ENCODE results near the gene SIGLEC6. TPM values are rescaled to one million over a fixed set of nuclear protein-coding genes. Genes with fewer than 3 reads are reported as not detected.

SIGLEC6 gene
- total RNA-seq, 1 donor from 2014 or later: not detected

- peaks cover 1% of the 10 kb centered on the region for H3K36me3 ChIP-seq (ENCODE audit: control insufficient read depth, insufficient read depth, low read length)
- peak overlapping the region; percentile 93 for H3K4me3 ChIP-seq (ENCODE audit: low read depth, low read length)
- DNase-seq (ENCODE audit: low read depth): no peak
- TF ChIP-seq, protein P1, sequence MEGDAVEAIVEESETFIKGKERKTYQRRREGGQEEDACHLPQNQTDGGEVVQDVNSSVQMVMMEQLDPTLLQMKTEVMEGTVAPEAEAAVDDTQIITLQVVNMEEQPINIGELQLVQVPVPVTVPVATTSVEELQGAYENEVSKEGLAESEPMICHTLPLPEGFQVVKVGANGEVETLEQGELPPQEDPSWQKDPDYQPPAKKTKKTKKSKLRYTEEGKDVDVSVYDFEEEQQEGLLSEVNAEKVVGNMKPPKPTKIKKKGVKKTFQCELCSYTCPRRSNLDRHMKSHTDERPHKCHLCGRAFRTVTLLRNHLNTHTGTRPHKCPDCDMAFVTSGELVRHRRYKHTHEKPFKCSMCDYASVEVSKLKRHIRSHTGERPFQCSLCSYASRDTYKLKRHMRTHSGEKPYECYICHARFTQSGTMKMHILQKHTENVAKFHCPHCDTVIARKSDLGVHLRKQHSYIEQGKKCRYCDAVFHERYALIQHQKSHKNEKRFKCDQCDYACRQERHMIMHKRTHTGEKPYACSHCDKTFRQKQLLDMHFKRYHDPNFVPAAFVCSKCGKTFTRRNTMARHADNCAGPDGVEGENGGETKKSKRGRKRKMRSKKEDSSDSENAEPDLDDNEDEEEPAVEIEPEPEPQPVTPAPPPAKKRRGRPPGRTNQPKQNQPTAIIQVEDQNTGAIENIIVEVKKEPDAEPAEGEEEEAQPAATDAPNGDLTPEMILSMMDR (IDR thresholded peaks at IDR 0.05; ENCODE audit: insufficient read depth, low read length, poor library complexity, severe bottlenecking): no peak
- H3K27me3 ChIP-seq (ENCODE audit: control insufficient read depth, insufficient read depth, low read length): no peaks in the 10 kb centered on the region
Measured at GRCh38 chr19:51571599-51571998, 40.1 kb upstream of the SIGLEC6 start.

GRCh38 chr19:51570962-51571575, 39.6 kb upstream of the SIGLEC6 start, which contains the start of gene ZNF175:
TSS of gene ZNF175 (plus strand) at chr19:51571283. CDS start at chr19:51573330, 2,047 bp downstream.
- DNase-seq (ENCODE audit: low read depth): peak; percentile 80
- no peaks in the 10 kb centered on the region for H3K27me3 ChIP-seq (ENCODE audit: control insufficient read depth, insufficient read depth, low read length)
- peak within 1 kb of the TSS; percentile 93 for H3K4me3 ChIP-seq (ENCODE audit: low read depth, low read length)
- peaks cover 1% of the 10 kb centered on the region for H3K36me3 ChIP-seq (ENCODE audit: control insufficient read depth, insufficient read depth, low read length)
- TF ChIP-seq, protein P1 (IDR thresholded peaks at IDR 0.05; ENCODE audit: insufficient read depth, low read length, poor library complexity, severe bottlenecking): no peak

DNA sequence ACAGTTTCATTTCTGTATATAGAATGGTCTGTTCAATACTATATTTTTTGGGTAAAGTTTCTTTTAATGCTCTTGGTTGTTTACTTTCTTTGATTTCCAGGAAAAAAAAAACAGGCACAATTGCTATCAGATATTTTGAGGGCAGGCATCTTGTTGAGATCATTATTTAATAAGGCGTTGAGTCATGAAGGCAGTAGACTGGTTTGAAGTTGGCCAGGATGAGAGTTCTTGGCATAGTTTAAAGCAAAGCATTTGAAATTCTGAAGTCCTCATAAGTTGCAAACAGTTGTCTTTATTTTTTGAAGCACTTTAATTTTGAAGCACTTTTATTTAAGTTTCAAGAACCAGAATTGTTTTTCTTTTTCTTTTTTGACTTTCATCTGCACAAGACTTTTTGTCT, 37.0 kb upstream of the SIGLEC6 start:
- Histone ChIP-seq H3K4me3 (ENCODE audit: low read depth, low read length) (no peak overlapping the region), H3K27me3 (ENCODE audit: control insufficient read depth, insufficient read depth, low read length) (no peaks in the 10 kb centered on the region), H3K36me3 (ENCODE audit: control insufficient read depth, insufficient read depth, low read length) (peaks cover 1% of the 10 kb centered on the region)
- TF ChIP-seq, protein P1 (IDR thresholded peaks at IDR 0.05; ENCODE audit: insufficient read depth, low read length, poor library complexity, severe bottlenecking): no peak
- DNase-seq (ENCODE audit: low read depth): no peak

DNA sequence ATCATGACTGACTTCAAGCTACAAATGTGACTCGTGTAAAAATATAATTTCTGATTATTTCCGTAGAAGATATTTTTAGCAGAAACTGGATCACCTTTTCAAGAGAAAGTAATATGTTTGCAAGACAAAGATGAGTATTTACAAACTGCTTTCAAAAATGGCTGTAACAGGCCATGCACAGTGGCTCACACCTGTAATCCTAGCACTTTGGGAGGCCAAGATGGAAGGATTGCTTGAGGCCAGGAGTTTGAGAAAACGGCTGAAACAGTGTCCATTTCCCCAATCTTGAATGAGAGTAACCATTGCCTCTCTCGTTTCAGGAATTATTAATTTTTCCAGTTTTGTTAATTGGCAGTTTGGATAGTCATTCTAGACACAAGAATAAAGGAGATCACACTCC, 36.1 kb upstream of the SIGLEC6 start:
- DNase-seq (ENCODE audit: low read depth): no peak
- no peaks in the 10 kb centered on the region for H3K27me3 ChIP-seq (ENCODE audit: control insufficient read depth, insufficient read depth, low read length)
- TF ChIP-seq, protein P1 (IDR thresholded peaks at IDR 0.05; ENCODE audit: insufficient read depth, low read length, poor library complexity, severe bottlenecking): no peak

DNA sequence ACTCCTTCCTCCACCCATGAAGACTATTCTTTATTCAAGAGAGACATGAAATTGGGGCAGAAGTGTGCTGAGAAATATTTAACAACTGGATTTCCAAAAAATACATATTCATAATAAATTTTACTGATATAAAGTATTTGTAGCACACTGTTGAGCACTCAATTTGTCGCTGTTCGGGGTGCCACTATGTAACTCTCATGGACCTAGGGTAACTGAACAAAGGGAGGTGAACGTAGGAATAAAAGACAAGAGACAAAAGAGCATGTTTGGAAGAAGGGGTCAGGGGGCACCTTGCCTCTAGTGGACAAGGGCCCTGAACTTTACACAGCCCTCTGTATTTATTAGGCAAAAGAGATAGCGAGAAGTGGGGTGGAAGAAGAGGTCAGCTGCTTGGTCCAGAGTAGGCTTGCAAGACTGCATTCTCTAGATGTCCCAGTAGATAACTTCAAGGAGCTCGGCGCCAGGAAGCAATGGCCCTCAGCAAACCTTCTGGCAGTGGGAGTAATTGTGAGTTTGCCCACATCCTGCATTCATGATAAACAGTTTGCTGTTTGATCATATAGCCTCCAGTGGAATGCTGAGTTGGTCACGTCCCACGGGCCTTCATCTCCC, 35.1 kb upstream of the SIGLEC6 start:
- Histone ChIP-seq H3K36me3 (ENCODE audit: control insufficient read depth, insufficient read depth, low read length) (no peaks in the 10 kb centered on the region), H3K4me3 (ENCODE audit: low read depth, low read length) (no peak overlapping the region), H3K27me3 (ENCODE audit: control insufficient read depth, insufficient read depth, low read length) (no peaks in the 10 kb centered on the region)
- TF ChIP-seq, protein P1 (IDR thresholded peaks at IDR 0.05; ENCODE audit: insufficient read depth, low read length, poor library complexity, severe bottlenecking): no peak
- DNase-seq (ENCODE audit: low read depth): no peak

More for the DNA sequence above, 36.1 kb upstream of the SIGLEC6 start:
- Histone ChIP-seq H3K36me3 (ENCODE audit: control insufficient read depth, insufficient read depth, low read length) (no peaks in the 10 kb centered on the region), H3K4me3 (ENCODE audit: low read depth, low read length) (no peak overlapping the region)

All from kidney epithelial cell (primary cell).